Central memory CD4-positive, alpha-beta T cell (primary cell): ENCODE data around the gene EXOC6B.
A peak's percentile ranks its signal among the peaks of the same experiment; 100 is the strongest.

ENCODE experiments used
- DNase-seq: peaks from one replicate; pipeline ENCODE4 v3.0.0; 2022

The EXOC6B gene

GRCh38 chr2:72154386-72154975 is 671.4 kb downstream of the EXOC6B start:
- DNase-seq, result no peak

- no peak for DNase-seq
Measured at GRCh38 chr2:72153924-72154323, 671.9 kb downstream of the EXOC6B start.

- DNase-seq, result no peak
Measured at GRCh38 chr2:72153026-72153791, 672.6 kb downstream of the EXOC6B start.

- DNase-seq, result no peak
Measured at GRCh38 chr2:72150861-72151356, 674.9 kb downstream of the EXOC6B start.

- DNase-seq, result peak; percentile 28
Measured at GRCh38 chr2:72150157-72150860, 675.5 kb downstream of the EXOC6B start.

GRCh38 chr2:72149556-72150156 is 676.2 kb downstream of the EXOC6B start:
- DNase-seq, result no peak

- DNase-seq, result no peak
Measured at GRCh38 chr2:72148837-72149555, 676.8 kb downstream of the EXOC6B start.

- DNase-seq, result no peak
Measured at GRCh38 chr2:72148003-72148836, 677.6 kb downstream of the EXOC6B start.

- no peak for DNase-seq
Measured at GRCh38 chr2:72147303-72147971, 678.4 kb downstream of the EXOC6B start, which contains the start of gene CYP26B1. TSS of gene CYP26B1 (minus strand) at chr2:72147862. CDS start at chr2:72147834, 28 bp downstream.

GRCh38 chr2:72146347-72147302 is 679.2 kb downstream of the EXOC6B start:
- DNase-seq, result no peak

GRCh38 chr2:72145658-72146329 is 680.0 kb downstream of the EXOC6B start:
- no peak for DNase-seq

GRCh38 chr2:72145289-72145657 is 680.6 kb downstream of the EXOC6B start:
- DNase-seq, result no peak

- no peak for DNase-seq
Measured at GRCh38 chr2:72144632-72145288, 681.1 kb downstream of the EXOC6B start.

GRCh38 chr2:72144274-72144631 is 681.6 kb downstream of the EXOC6B start:
- no peak for DNase-seq

- no peak for DNase-seq
Measured at GRCh38 chr2:72143441-72144273, 682.2 kb downstream of the EXOC6B start.

GRCh38 chr2:72142570-72143440 is 683.0 kb downstream of the EXOC6B start:
- no peak for DNase-seq
